HG02981 (cell line): ENCODE data around the gene TDG.

ENCODE experiments used
- ATAC-seq: cut with Tn5 transposase; IDR thresholded peaks from one replicate; pipeline ENCODE4 v1.9.1; 2021; ENCODE audit warnings: mild to moderate bottlenecking, moderate library complexity; ENCODE audit not compliant: unreplicated experiment

TDG gene

GRCh38 chr12:103965590-103966504 lies at the start of gene TDG:
Gene TDG, plus strand, starts transcription at chr12:103965872. Its CDS starts 166 bp downstream, at chr12:103966038.
- ATAC-seq, result peak; percentile 93

- no peak for ATAC-seq
These were observed 47.8 kb upstream of the TDG start for GRCh38 chr12:103917873-103918272.

GRCh38 chr12:103924761-103925641 lies 40.7 kb upstream of the TDG start:
- ATAC-seq, result peak; percentile 38

- ATAC-seq, result peak; percentile 18
These were observed 37.0 kb upstream of the TDG start for GRCh38 chr12:103928682-103929045.

GRCh38 chr12:103929046-103929783 lies 36.5 kb upstream of the TDG start:
- ATAC-seq, result peak; percentile 20

GRCh38 chr12:103929784-103930033 lies 36.0 kb upstream of the TDG start:
- no peak for ATAC-seq

GRCh38 chr12:103930034-103930786 lies 35.5 kb upstream of the TDG start, which contains the start of gene HSP90B1:
Gene HSP90B1, plus strand, starts transcription at chr12:103930410. Its CDS starts 106 bp downstream, at chr12:103930516.
- peak; percentile 55 for ATAC-seq

- no peak for ATAC-seq
These were observed 34.6 kb upstream of the TDG start for GRCh38 chr12:103930787-103931735.

GRCh38 chr12:103933237-103933636 lies 32.4 kb upstream of the TDG start:
- ATAC-seq, result no peak

GRCh38 chr12:103936679-103937078 lies 29.0 kb upstream of the TDG start:
- no peak for ATAC-seq

GRCh38 chr12:103944964-103945363 lies 20.7 kb upstream of the TDG start:
- ATAC-seq, result no peak

- ATAC-seq, result no peak
These were observed 17.7 kb upstream of the TDG start for GRCh38 chr12:103947871-103948555.

GRCh38 chr12:103948746-103949406 lies 16.8 kb upstream of the TDG start:
- no peak for ATAC-seq

- no peak for ATAC-seq
These were observed 13.2 kb upstream of the TDG start for GRCh38 chr12:103952497-103952896.

GRCh38 chr12:103955811-103956508 lies 9.7 kb upstream of the TDG start:
- ATAC-seq, result no peak

- ATAC-seq, result no peak
These were observed 9.1 kb upstream of the TDG start for GRCh38 chr12:103956509-103957027.

GRCh38 chr12:103957865-103958388 lies 7.7 kb upstream of the TDG start:
- ATAC-seq, result no peak
